Peyer's patch (tissue), 4 donors: ENCODE results near the gene EPHA1. TPM values are rescaled to one million over a fixed set of nuclear protein-coding genes. Genes with fewer than 3 reads are reported as not detected.

Experiments used
- DNase-seq, 3 donors: peaks; one replicate each; pipeline ENCODE4 v3.0.0-alpha.2; 2017 to 2019
- H3K27ac ChIP-seq, 4 donors: fragments of 200-600 bp; sonication (generic); one replicate each; pipeline ENCODE4 v1.5.1; 2016 to 2019
- H3K27me3 ChIP-seq, 2 donors: fragments of 200-600 bp; sonication (generic); one replicate each; pipeline ENCODE4 v1.5.1; 2019
- H3K36me3 ChIP-seq, 3 donors: fragments of 200-600 bp; sonication (generic); one replicate each; pipeline ENCODE4 v1.5.1; 2016 to 2019
- H3K4me1 ChIP-seq, 4 donors: fragments of 200-600 bp; sonication (generic); one replicate each; pipeline ENCODE4 v1.5.1; 2016 to 2019
- H3K4me3 ChIP-seq, 4 donors: fragments of 200-600 bp; sonication (generic); 1 replicate in 3 of 4; 2 replicates in 1 of 4; pipeline ENCODE4 v1.5.1; 2016 to 2019; ENCODE audit warnings: mild to moderate bottlenecking in 1 of 4
- H3K9me3 ChIP-seq, 4 donors: fragments of 200-600 bp; sonication (generic); one replicate each; pipeline ENCODE4 v1.5.1; 2016 to 2019; ENCODE audit warnings: mild to moderate bottlenecking in 1 of 4
- POLR2A ChIP-seq, 2 donors: fragments of 450-650 bp; IDR thresholded peaks; one replicate each; pipeline ENCODE4 v1.5.1; 2017; ENCODE audit warnings: antibody characterized with exemption in 2 of 2, mild to moderate bottlenecking in 2 of 2, moderate library complexity in 2 of 2
- total RNA-seq, 4 donors: library from RNA; depleted of rRNA; stranded (reverse); fragments of >200 nt; gene quantifications; one replicate each; pipeline ENCODE4 v1.1.0, GENCODE V29; 2016
- TF ChIP-seq, protein P1 (sequence below), 6 experiments: fragments of 450-650 bp in 4 of 6; fragments of 200-600 bp in 2 of 6; sonication (generic) in 1 of 6; IDR thresholded peaks; one replicate each; pipeline ENCODE4 v1.5.1; 2017 to 2019; ENCODE audit warnings: antibody characterized with exemption in 6 of 6, mild to moderate bottlenecking in 3 of 6, moderate library complexity in 1 of 6

Gene EPHA1
- total RNA-seq, 4 donors from 2014 or later: 52.5 to 81.3 (median 63.9) TPM

DNA sequence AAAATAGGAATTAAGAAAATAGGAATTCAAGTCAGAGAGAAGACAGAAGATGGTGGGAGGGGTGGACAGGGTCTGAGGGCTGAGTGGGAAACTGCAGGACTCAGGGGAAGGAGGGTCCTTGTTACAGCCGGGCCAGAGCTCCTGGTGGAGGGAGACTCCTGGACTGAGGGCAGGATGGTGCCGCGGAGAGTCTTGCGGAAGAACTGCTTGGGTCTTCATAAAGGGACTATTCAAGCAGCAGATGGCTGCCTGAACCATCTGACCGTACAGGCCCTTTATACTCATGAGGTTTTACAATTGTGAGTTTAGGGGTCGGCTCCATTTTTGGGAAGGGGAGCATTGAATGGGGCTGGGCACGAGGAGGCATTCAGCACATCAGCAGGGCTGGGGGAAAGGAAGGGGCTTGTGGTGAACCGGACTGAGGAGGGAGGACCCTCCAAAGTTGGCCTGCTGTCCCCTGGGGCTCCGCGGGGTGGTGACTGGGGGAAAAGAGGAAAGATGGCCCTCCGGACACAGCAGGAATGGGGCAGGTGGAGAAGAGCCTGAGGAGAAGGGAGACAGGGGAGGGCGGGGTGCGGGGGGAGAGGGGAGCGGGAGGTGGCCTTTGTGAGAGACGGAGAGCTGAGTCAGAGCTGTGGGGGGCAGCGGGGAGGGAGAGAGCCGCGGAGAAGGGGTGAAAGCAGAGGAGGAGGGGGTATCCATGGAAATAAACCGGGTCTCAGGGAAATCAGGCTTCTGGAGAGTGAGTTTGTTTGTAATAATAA is 47.7 kb downstream of the EPHA1 start:
- Histone ChIP-seq H3K27me3 (no peaks in the 10 kb centered on the region), H3K27ac (no peak overlapping the region), H3K4me3 (peak overlapping the region in 1 of 4 donors; percentile 63), H3K36me3 (no peaks in the 10 kb centered on the region), H3K9me3 (no peaks in the 10 kb centered on the region), H3K4me1 (peaks cover 0 to 10% (median 6%) of the 10 kb centered on the region in 4 donors)
- peak in 1 of 3 donors; percentile 41 for DNase-seq
- TF ChIP-seq, protein P1, sequence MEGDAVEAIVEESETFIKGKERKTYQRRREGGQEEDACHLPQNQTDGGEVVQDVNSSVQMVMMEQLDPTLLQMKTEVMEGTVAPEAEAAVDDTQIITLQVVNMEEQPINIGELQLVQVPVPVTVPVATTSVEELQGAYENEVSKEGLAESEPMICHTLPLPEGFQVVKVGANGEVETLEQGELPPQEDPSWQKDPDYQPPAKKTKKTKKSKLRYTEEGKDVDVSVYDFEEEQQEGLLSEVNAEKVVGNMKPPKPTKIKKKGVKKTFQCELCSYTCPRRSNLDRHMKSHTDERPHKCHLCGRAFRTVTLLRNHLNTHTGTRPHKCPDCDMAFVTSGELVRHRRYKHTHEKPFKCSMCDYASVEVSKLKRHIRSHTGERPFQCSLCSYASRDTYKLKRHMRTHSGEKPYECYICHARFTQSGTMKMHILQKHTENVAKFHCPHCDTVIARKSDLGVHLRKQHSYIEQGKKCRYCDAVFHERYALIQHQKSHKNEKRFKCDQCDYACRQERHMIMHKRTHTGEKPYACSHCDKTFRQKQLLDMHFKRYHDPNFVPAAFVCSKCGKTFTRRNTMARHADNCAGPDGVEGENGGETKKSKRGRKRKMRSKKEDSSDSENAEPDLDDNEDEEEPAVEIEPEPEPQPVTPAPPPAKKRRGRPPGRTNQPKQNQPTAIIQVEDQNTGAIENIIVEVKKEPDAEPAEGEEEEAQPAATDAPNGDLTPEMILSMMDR (IDR thresholded peaks at IDR 0.05): no peak
- no peak for TF ChIP-seq POLR2A (IDR thresholded peaks at IDR 0.05)

DNA sequence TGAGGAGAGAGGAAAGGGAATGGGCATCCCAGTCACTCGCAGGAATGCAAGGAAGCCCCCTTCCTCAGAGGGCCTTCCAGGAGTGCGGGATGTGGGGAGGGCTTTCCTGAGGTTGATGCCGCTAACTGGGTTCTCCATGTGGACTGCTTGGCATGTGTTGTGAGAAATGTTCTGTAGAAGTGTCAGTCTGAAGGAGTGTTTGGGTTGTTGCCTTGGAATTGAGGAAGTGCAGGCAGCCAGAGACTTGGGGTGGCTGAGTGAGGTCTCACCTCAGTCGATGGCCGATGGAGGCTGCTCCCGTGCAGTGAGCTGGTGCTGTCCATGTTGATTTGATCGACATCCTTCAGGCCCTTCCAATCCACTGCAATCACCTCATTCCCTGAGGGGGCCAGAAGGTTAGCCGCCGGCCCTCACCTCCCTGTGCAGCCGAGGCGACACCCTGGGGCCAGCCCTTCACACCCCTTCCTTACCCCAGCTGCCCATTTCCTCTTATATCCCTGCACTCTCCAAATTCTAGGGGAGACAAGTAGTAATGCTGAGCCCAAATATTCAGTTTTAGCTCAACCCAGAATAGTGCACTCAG is 48.8 kb downstream of the EPHA1 start:
- H3K27me3 ChIP-seq: no peaks in the 10 kb centered on the region
- H3K36me3 ChIP-seq: no peaks in the 10 kb centered on the region
- peaks cover 0 to 10% (median 6%) of the 10 kb centered on the region in 4 donors for H3K4me1 ChIP-seq
- no peak overlapping the region for H3K27ac ChIP-seq
- no peaks in the 10 kb centered on the region for H3K9me3 ChIP-seq
- H3K4me3 ChIP-seq: no peak overlapping the region
- TF ChIP-seq, protein P1 (IDR thresholded peaks at IDR 0.05): no peak
- no peak for TF ChIP-seq POLR2A (IDR thresholded peaks at IDR 0.05)
- peak in 1 of 3 donors; percentile 42 for DNase-seq

DNA sequence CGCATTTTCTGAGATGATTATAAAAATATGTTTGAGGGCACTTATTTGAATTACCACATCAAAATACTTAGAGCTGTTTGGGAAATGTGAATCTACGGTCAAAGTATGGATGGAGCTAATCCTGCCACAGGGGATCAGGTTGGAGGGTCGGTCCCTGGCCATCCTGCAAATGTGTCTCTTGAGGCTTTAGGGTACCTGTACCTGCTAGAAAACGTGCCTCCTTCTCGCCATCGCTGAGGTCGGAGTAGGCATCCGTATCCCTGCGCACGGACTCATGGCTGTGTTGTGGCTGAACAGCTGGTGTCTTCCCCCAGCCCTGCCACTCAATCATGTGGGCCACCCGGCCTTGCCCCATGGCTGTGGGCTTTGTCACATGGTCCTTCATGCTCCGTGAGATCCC is 50.0 kb downstream of the EPHA1 start:
- TF ChIP-seq, protein P1 (IDR thresholded peaks at IDR 0.05): no peak
- TF ChIP-seq POLR2A (IDR thresholded peaks at IDR 0.05): no peak
- DNase-seq: peak in 1 of 3 donors; percentile 43
- Histone ChIP-seq H3K4me1 (peaks cover 0 to 10% (median 6%) of the 10 kb centered on the region in 4 donors), H3K27ac (no peak overlapping the region), H3K9me3 (no peaks in the 10 kb centered on the region), H3K36me3 (no peaks in the 10 kb centered on the region), H3K27me3 (no peaks in the 10 kb centered on the region), H3K4me3 (no peak overlapping the region)

DNA sequence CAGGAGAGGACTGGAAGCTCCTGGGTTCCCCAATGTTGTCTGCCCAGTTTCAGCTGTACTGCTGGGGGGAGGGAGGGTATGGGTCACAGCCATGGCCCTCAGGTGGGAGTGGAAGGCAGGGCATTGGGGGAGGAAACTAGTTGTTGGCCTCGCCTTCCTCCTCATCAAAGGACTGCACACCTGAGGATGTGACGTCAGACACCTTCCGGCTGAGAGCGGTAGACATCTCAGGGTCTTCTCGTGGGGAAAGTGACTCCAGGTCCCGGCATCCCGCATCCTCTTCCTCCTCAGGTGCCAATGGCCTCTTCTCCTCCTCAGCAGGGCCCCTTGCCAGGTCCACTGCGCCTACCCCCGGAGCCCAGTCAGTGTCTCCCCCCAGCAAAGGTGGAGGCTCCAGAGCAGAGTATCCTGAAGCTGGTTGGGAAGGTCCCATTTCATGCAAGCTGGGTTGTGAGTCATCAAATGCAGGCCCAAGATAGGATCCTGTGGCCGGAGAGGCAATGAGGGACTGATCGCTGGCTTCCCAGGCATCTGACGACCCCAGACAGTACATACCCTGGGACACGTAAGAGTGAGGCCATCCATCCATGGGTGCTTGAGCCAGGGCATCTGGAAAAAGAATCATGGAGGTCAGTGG is 52.1 kb downstream of the EPHA1 start:
- TF ChIP-seq, protein P1 (IDR thresholded peaks at IDR 0.05): no peak
- TF ChIP-seq POLR2A (IDR thresholded peaks at IDR 0.05): no peak
- no peak overlapping the region for H3K27ac ChIP-seq

DNA sequence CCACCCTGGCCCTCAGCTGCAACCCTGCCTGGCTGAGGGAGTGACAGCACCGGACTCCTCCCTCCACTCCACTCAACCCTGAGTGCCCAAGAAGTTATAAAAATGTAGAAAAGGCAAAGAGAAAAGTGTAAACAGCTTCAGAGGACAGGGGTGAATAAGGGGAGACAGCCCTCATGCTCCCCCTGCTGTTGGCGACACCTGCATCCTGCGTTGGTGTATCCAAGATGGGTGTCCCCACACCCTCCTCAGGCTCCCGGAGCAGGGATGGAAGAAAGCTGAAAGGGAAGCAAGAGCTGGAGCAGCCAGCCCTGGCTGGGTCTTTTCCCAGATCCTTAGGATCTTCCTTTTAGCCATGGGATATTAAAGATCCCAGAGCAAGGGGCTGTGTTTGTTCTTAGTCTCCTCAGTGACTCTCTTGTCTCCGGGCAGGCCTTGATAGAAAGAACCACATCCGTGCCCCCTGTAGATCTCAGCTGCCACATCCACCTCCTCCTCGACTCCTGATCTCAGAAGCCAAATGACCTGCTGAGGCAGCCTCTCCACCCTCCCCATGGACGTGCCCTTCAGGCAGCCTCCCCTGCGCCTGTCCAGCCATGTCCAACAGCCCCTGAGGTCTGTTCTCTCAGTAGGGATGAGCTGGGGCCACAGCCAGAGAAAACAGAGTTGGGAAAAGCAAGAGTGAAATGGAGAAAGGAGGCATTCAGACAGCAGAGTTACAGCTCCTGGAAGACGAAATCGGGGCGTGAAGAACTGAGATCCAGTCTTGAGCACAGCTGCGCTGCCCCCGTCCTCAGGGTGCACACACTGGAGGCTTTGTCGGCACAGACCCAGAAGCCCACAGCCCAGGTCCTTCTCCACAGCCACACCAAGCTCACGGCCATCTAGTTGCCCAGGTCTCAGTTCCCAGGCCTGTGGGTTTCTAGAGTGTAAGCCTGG is 52.9 kb downstream of the EPHA1 start:
- TF ChIP-seq POLR2A (IDR thresholded peaks at IDR 0.05): no peak
- TF ChIP-seq, protein P1 (IDR thresholded peaks at IDR 0.05): no peak
- no peak for DNase-seq
- Histone ChIP-seq H3K4me1 (no peaks in the 10 kb centered on the region), H3K4me3 (no peak overlapping the region), H3K9me3 (no peaks in the 10 kb centered on the region), H3K36me3 (no peaks in the 10 kb centered on the region), H3K27me3 (no peaks in the 10 kb centered on the region), H3K27ac (no peak overlapping the region)

More for the DNA sequence above, 52.1 kb downstream of the EPHA1 start:
- no peaks in the 10 kb centered on the region for H3K9me3 ChIP-seq
- peaks cover 0 to 1% (median 0%) of the 10 kb centered on the region in 4 donors for H3K4me1 ChIP-seq
- H3K4me3 ChIP-seq: no peak overlapping the region
- no peak for DNase-seq
- no peaks in the 10 kb centered on the region for H3K27me3 ChIP-seq
- no peaks in the 10 kb centered on the region for H3K36me3 ChIP-seq
